Activated CD4-positive, alpha-beta T cell treated with anti-CD3 and anti-CD28 coated beads, Interleukin-2, Interleukin-6, amounts not matched to agents 100 ng/mL and 50 ng/mL, durations not matched to agents 16 hours and 8 hours (primary cell): Measurements from ENCODE around the gene NPEPL1.
"Not testable (repeated sequence)": the region's sequence is repeated elsewhere in the genome, so short reads cannot be mapped to it uniquely, and the experiment has no call there.

Experiments used
- DNase-seq: peaks from one replicate; pipeline ENCODE4 v3.0.0-alpha.2; 2020

The NPEPL1 gene

GRCh38 chr20:58692579-58693225 is at the start of gene NPEPL1:
TSS of gene NPEPL1 (plus strand) at chr20:58692800. CDS start at chr20:58692901, 101 bp downstream.
- DNase-seq: peak; percentile 77

GRCh38 chr20:58642896-58643295 is 49.7 kb upstream of the NPEPL1 start:
- not testable (repeated sequence) for DNase-seq

- no peak for DNase-seq
Measured at GRCh38 chr20:58645412-58645968, 47.1 kb upstream of the NPEPL1 start.

GRCh38 chr20:58646257-58646656 is 46.3 kb upstream of the NPEPL1 start:
- no peak for DNase-seq

GRCh38 chr20:58646703-58647102 is 45.9 kb upstream of the NPEPL1 start:
- no peak for DNase-seq

GRCh38 chr20:58647162-58647795 is 45.3 kb upstream of the NPEPL1 start:
- no peak for DNase-seq

GRCh38 chr20:58647796-58648501 is 44.7 kb upstream of the NPEPL1 start:
- DNase-seq: no peak

- not testable (repeated sequence) for DNase-seq
Measured at GRCh38 chr20:58648502-58648825, 44.1 kb upstream of the NPEPL1 start.

GRCh38 chr20:58649288-58650180 is 43.1 kb upstream of the NPEPL1 start:
- peak; percentile 38 for DNase-seq

- peak; percentile 39 for DNase-seq
Measured at GRCh38 chr20:58650181-58650775, 42.3 kb upstream of the NPEPL1 start.

GRCh38 chr20:58650776-58651558 is 41.6 kb upstream of the NPEPL1 start, which contains the start of gene STX16:
TSS of gene STX16 (plus strand) at chr20:58651283. CDS start at chr20:58652007, 724 bp downstream.
- DNase-seq: peak; percentile 94

- DNase-seq: no peak
Measured at GRCh38 chr20:58651559-58651945, 41.0 kb upstream of the NPEPL1 start.

GRCh38 chr20:58651946-58652605 is 40.5 kb upstream of the NPEPL1 start:
- DNase-seq: peak; percentile 74

GRCh38 chr20:58652606-58653294 is 39.9 kb upstream of the NPEPL1 start:
- peak; percentile 9 for DNase-seq

- DNase-seq: no peak
Measured at GRCh38 chr20:58654337-58654736, 38.3 kb upstream of the NPEPL1 start.

- no peak for DNase-seq
Measured at GRCh38 chr20:58655328-58656107, 37.1 kb upstream of the NPEPL1 start.

- DNase-seq: no peak
Measured at GRCh38 chr20:58656831-58657230, 35.8 kb upstream of the NPEPL1 start.

- DNase-seq: no peak
Measured at GRCh38 chr20:58657262-58657661, 35.3 kb upstream of the NPEPL1 start.

GRCh38 chr20:58657986-58658385 is 34.6 kb upstream of the NPEPL1 start:
- no peak for DNase-seq
